Suprapubic skin (tissue), 4 donors: ENCODE measurements around the gene SH2D1A.
"Not testable (repeated sequence)": the region's sequence is repeated elsewhere in the genome, so short reads cannot be mapped to it uniquely, and the experiment has no call there.

Experiments
- CTCF ChIP-seq, 2 donors: fragments of 200-600 bp in 1 of 2; fragments of 450-650 bp in 1 of 2; sonication (generic) in 1 of 2; IDR thresholded peaks; one replicate each; pipeline ENCODE4 v1.5.1; 2016 to 2019; ENCODE audit warnings: antibody characterized with exemption in 2 of 2, mild to moderate bottlenecking in 1 of 2, moderate library complexity in 1 of 2
- EP300 ChIP-seq: sonication (generic); formaldehyde crosslinking; IDR thresholded peaks from one replicate; pipeline ENCODE4 v1.6.1; 2017; ENCODE audit warnings: antibody characterized with exemption
- POLR2A ChIP-seq, 2 donors: fragments of 450-650 bp; IDR thresholded peaks; one replicate each; pipeline ENCODE4 v1.6.1; 2017; ENCODE audit warnings: antibody characterized with exemption in 2 of 2, mild to moderate bottlenecking in 2 of 2, moderate library complexity in 2 of 2
- POLR2AphosphoS5 ChIP-seq, 3 donors: sonication (generic); formaldehyde crosslinking; IDR thresholded peaks; one replicate each; pipeline ENCODE4 v1.6.1; 2017; ENCODE audit warnings: antibody characterized with exemption in 3 of 3

- not testable (repeated sequence) for TF ChIP-seq CTCF (IDR thresholded peaks at IDR 0.05); POLR2AphosphoS5 (IDR thresholded peaks at IDR 0.05); POLR2A (IDR thresholded peaks at IDR 0.05); EP300
Observed at GRCh38 chrX:124299323-124299722, 47.0 kb upstream of the SH2D1A start.
